HG02981 (cell line): ENCODE results near the gene PPP3CB.

ENCODE experiments used
- ATAC-seq: cut with Tn5 transposase; IDR thresholded peaks from one replicate; pipeline ENCODE4 v1.9.1; 2021; ENCODE audit warnings: mild to moderate bottlenecking, moderate library complexity; ENCODE audit not compliant: unreplicated experiment

The PPP3CB gene

GRCh38 chr10:73495884-73496674, at the start of gene PPP3CB:
PPP3CB (minus strand) TSS chr10:73496024; CDS start chr10:73495889, 135 bp downstream.
- ATAC-seq, result peak; percentile 52

- no peak for ATAC-seq
Measured at GRCh38 chr10:73545357-73545756, 49.5 kb upstream of the PPP3CB start.

- no peak for ATAC-seq
Measured at GRCh38 chr10:73537709-73538108, 41.9 kb upstream of the PPP3CB start.

- no peak for ATAC-seq
Measured at GRCh38 chr10:73537288-73537687, 41.5 kb upstream of the PPP3CB start.

GRCh38 chr10:73534857-73535256, 39.0 kb upstream of the PPP3CB start:
- ATAC-seq, result no peak

- ATAC-seq, result peak; percentile 65
Measured at GRCh38 chr10:73529089-73529832, 33.4 kb upstream of the PPP3CB start.

- no peak for ATAC-seq
Measured at GRCh38 chr10:73522263-73522662, 26.4 kb upstream of the PPP3CB start.

- no peak for ATAC-seq
Measured at GRCh38 chr10:73519336-73519735, 23.5 kb upstream of the PPP3CB start.

- no peak for ATAC-seq
Measured at GRCh38 chr10:73517166-73517888, 21.5 kb upstream of the PPP3CB start.

- no peak for ATAC-seq
Measured at GRCh38 chr10:73512207-73512743, 16.5 kb upstream of the PPP3CB start.

- ATAC-seq, result no peak
Measured at GRCh38 chr10:73509695-73510094, 13.9 kb upstream of the PPP3CB start.

GRCh38 chr10:73506491-73506890, 10.7 kb upstream of the PPP3CB start:
- no peak for ATAC-seq

- no peak for ATAC-seq
Measured at GRCh38 chr10:73506074-73506473, 10.2 kb upstream of the PPP3CB start.

GRCh38 chr10:73503037-73503436, 7.2 kb upstream of the PPP3CB start:
- no peak for ATAC-seq

GRCh38 chr10:73501651-73502050, 5.8 kb upstream of the PPP3CB start:
- no peak for ATAC-seq

GRCh38 chr10:73497623-73498022, 1.8 kb upstream of the PPP3CB start:
- no peak for ATAC-seq

GRCh38 chr10:73495226-73495883, 469 bp downstream of the PPP3CB start:
- ATAC-seq, result peak; percentile 89

GRCh38 chr10:73494877-73495225, 973 bp downstream of the PPP3CB start:
- ATAC-seq, result no peak

- ATAC-seq, result no peak
Measured at GRCh38 chr10:73494213-73494612, 1.6 kb downstream of the PPP3CB start.

GRCh38 chr10:73493781-73494180, 2.0 kb downstream of the PPP3CB start:
- no peak for ATAC-seq

- no peak for ATAC-seq
Measured at GRCh38 chr10:73486601-73487000, 9.2 kb downstream of the PPP3CB start.
